KMS-11 (cell line): ENCODE results near the gene FALEC.

Experiments used
- H2AFZ ChIP-seq: fragments of 200-600 bp; sonication (generic); 2 replicates; pipeline ENCODE4 v1.6.1; 2016; ENCODE audit warnings: antibody characterized with exemption, mixed run types, low read depth
- H3K27ac ChIP-seq: fragments of 200-600 bp; sonication (generic); 2 replicates; pipeline ENCODE4 v1.6.1; 2016; ENCODE audit warnings: mild to moderate bottlenecking, mixed run types
- H3K27me3 ChIP-seq: fragments of 200-600 bp; sonication (generic); 2 replicates; pipeline ENCODE4 v1.6.1; 2017; ENCODE audit warnings: mild to moderate bottlenecking, low read depth, mixed run types, moderate library complexity; ENCODE audit not compliant: insufficient read depth
- H3K36me3 ChIP-seq: fragments of 200-600 bp; sonication (generic); 2 replicates; pipeline ENCODE4 v1.6.1; 2017; ENCODE audit warnings: mild to moderate bottlenecking, mixed run types; ENCODE audit not compliant: insufficient read depth
- H3K4me1 ChIP-seq: fragments of 200-600 bp; sonication (generic); 2 replicates; pipeline ENCODE4 v1.6.1; 2016; ENCODE audit warnings: mild to moderate bottlenecking, low read depth, mixed run types; ENCODE audit not compliant: poor library complexity, severe bottlenecking
- H3K4me2 ChIP-seq: fragments of 200-600 bp; sonication (generic); 2 replicates; pipeline ENCODE4 v1.7.0; 2016; ENCODE audit warnings: mild to moderate bottlenecking, mixed run types
- H3K4me3 ChIP-seq: fragments of 200-600 bp; sonication (generic); IDR thresholded peaks from 2 replicates; pipeline ENCODE4 v1.6.1; 2017; ENCODE audit warnings: low read depth, low read length, mixed read lengths; ENCODE audit not compliant: insufficient read depth
- H3K79me2 ChIP-seq: fragments of 200-600 bp; sonication (generic); 2 replicates; pipeline ENCODE4 v1.6.1; 2016; ENCODE audit warnings: low read depth, mixed run types; ENCODE audit not compliant: insufficient read depth
- H3K9ac ChIP-seq: fragments of 200-600 bp; sonication (generic); 2 replicates; pipeline ENCODE4 v1.6.1; 2016; ENCODE audit warnings: mild to moderate bottlenecking, mixed run types
- H4K20me1 ChIP-seq: fragments of 200-600 bp; sonication (generic); 2 replicates; pipeline ENCODE4 v1.6.1; 2016; ENCODE audit warnings: mild to moderate bottlenecking, mixed run types; ENCODE audit not compliant: insufficient read depth
- CTCF ChIP-seq: fragments of 200-600 bp; sonication (generic); conservative IDR thresholded peaks from 2 replicates; pipeline ENCODE4 v1.6.1; 2017; ENCODE audit warnings: low read depth, mild to moderate bottlenecking, antibody characterized with exemption, low read length, moderate library complexity, mixed read lengths

The FALEC gene

GRCh38 chr1:150560576-150561253 lies 45.2 kb downstream of the FALEC start:
- peak; percentile 97 for TF ChIP-seq CTCF
- H3K27ac ChIP-seq: peak overlapping the region; percentile 77
- peak overlapping the region; percentile 58 for H3K9ac ChIP-seq
- H3K4me1 ChIP-seq: peaks cover 48% of the 10 kb centered on the region
- no peaks in the 10 kb centered on the region for H3K36me3 ChIP-seq
- H2AFZ ChIP-seq: peak overlapping the region; percentile 81
- H3K27me3 ChIP-seq: no peaks in the 10 kb centered on the region
- H3K4me2 ChIP-seq: peak overlapping the region; percentile 100
- H3K79me2 ChIP-seq: peaks cover 20% of the 10 kb centered on the region
- H3K4me3 ChIP-seq: peak overlapping the region; percentile 100
- H4K20me1 ChIP-seq: no peaks in the 10 kb centered on the region

- no peaks in the 10 kb centered on the region for H3K36me3 ChIP-seq
- H3K79me2 ChIP-seq: peaks cover 27% of the 10 kb centered on the region
- peaks cover 55% of the 10 kb centered on the region for H3K4me1 ChIP-seq
These were observed 45.9 kb downstream of the FALEC start for GRCh38 chr1:150561254-150561973.

GRCh38 chr1:150561974-150562445 lies 46.5 kb downstream of the FALEC start:
- H3K4me3 ChIP-seq: peak overlapping the region; percentile 100
- H3K4me2 ChIP-seq: peak overlapping the region; percentile 100
- no peaks in the 10 kb centered on the region for H4K20me1 ChIP-seq
- H3K4me1 ChIP-seq: peaks cover 61% of the 10 kb centered on the region
- H3K79me2 ChIP-seq: peaks cover 32% of the 10 kb centered on the region
- peak overlapping the region; percentile 58 for H3K9ac ChIP-seq
- H3K27ac ChIP-seq: peak overlapping the region; percentile 77
- H3K36me3 ChIP-seq: no peaks in the 10 kb centered on the region
- H2AFZ ChIP-seq: peak overlapping the region; percentile 81
- no peak for TF ChIP-seq CTCF
- H3K27me3 ChIP-seq: no peaks in the 10 kb centered on the region

More at GRCh38 chr1:150561254-150561973, 45.9 kb downstream of the FALEC start:
- Histone ChIP-seq H2AFZ (peak overlapping the region; percentile 81), H3K27me3 (no peaks in the 10 kb centered on the region), H4K20me1 (no peaks in the 10 kb centered on the region), H3K27ac (peak overlapping the region; percentile 77), H3K9ac (peak overlapping the region; percentile 58), H3K4me3 (peak overlapping the region; percentile 100), H3K4me2 (peak overlapping the region; percentile 100)
- peak; percentile 55; the same call in 1 of the 2 replicates for TF ChIP-seq CTCF

GRCh38 chr1:150562446-150563339 lies 47.1 kb downstream of the FALEC start:
- Histone ChIP-seq H3K27me3 (no peaks in the 10 kb centered on the region), H3K79me2 (peaks cover 33% of the 10 kb centered on the region), H3K4me1 (peaks cover 68% of the 10 kb centered on the region), H3K36me3 (no peaks in the 10 kb centered on the region), H2AFZ (peak overlapping the region; percentile 81), H4K20me1 (no peaks in the 10 kb centered on the region), H3K4me3 (peak overlapping the region; percentile 100), H3K9ac (peak overlapping the region; percentile 58), H3K27ac (peak overlapping the region; percentile 77), H3K4me2 (peak overlapping the region; percentile 100)
- peak; percentile 28 for TF ChIP-seq CTCF
